NB4 (cell line): ENCODE results near the gene CDH3.

Experiments used
- CTCF ChIP-seq: IDR thresholded peaks from one replicate; pipeline ENCODE4 v1.5.1; 2012; ENCODE audit warnings: low read depth, low read length
- POLR2A ChIP-seq: IDR thresholded peaks from 2 replicates; pipeline ENCODE4 v1.6.1; 2011; ENCODE audit warnings: mild to moderate bottlenecking; ENCODE audit not compliant: insufficient read length; ENCODE audit errors: extremely low read depth

GRCh38 chr16:68718590-68718989, 73.5 kb downstream of the CDH3 start:
- TF ChIP-seq POLR2A (no peak), CTCF (no peak)
